GM19043 (cell line): ENCODE data around the gene SHROOM3.
"Not testable (repeated sequence)": the region's sequence is repeated elsewhere in the genome, so short reads cannot be mapped to it uniquely, and the experiment has no call there.

Experiments used
- ATAC-seq: cut with Tn5 transposase; IDR thresholded peaks from one replicate; pipeline ENCODE4 v1.9.1; 2021; ENCODE audit warnings: low read depth; ENCODE audit not compliant: unreplicated experiment

Gene SHROOM3

GRCh38 chr4:76434901-76435527 lies at the start of gene SHROOM3:
Gene SHROOM3 (plus strand): TSS chr4:76435229. CDS start chr4:76436053, 824 bp downstream.
- no peak for ATAC-seq

- no peak for ATAC-seq
Measured at GRCh38 chr4:76385974-76386373, 49.1 kb upstream of the SHROOM3 start.

- no peak for ATAC-seq
Measured at GRCh38 chr4:76386566-76387305, 48.3 kb upstream of the SHROOM3 start.

DNA sequence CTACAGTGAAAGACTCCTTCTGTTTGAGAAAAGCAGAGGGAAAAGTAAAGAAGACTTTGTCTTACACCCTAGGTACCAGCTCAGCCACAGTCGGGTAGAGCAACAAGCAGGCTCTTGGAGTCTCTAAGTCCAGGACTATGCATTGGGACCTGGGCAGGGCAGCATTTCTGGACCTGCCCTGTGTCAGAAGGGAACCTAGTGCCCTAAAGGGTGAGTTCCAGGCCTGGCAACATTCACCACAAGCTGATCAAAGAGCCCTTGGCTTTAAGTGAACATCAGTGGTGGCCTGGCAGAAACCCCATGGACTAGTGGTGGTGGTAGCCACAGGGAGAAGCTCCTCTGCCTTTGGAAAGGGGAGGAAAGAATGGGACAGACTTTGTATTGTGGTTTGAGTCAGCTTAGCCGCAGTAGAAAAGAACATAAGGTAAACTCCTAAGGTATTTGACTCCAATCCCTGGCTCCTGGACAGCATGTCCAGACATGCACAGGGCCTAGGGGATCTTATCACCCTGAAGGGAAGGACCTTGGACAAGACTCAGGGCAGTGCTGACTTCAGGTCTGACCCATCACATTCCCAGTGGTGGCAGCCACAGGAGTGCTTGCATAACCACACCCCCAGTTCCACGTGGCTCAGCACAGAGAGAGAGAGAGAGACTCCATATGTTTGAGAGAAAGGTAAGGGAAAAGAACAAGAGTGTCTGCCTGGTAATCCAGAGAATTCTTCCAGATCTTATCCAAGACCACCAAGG lies 46.7 kb upstream of the SHROOM3 start:
- ATAC-seq: no peak

DNA sequence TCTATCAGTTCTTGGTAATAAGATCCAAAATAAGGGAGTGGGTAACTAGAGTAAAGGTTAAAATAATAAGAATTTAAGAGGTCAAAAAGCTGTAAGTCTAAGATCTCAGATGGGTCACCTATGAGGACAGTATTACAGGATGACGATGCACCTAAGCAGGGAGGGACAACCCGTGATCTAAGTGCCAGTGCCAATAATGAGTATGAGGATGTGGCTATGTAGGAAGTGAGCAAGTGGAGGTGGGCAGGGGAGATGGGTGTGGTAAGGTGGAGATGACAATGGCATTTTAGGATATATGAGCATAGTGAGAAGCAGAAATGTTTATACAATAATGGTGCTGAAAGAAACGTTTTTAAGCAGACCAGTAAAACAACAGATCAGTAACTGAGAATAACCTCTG lies 33.4 kb upstream of the SHROOM3 start:
- no peak for ATAC-seq

- no peak for ATAC-seq
Measured at GRCh38 chr4:76406081-76406480, 28.9 kb upstream of the SHROOM3 start.

GRCh38 chr4:76407440-76408119 lies 27.4 kb upstream of the SHROOM3 start:
- no peak for ATAC-seq

DNA sequence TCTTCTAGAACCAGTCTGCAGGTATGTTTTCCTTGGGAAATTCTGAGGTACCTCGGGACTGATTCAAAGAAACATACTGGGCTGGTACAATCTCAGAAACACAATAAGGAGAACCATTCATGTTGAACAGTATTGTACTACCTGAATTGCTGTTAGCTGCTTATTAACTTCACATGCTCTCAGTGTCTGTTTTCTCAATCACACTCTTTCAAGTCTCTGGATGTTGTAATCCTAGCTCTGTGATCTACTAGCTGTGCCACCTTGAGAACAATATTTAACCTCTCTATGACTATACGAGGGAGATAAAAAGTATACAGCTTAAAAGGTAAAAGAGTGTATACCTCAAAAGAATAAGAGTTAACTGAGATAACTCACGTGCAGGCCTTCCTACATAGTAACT lies 24.4 kb upstream of the SHROOM3 start:
- no peak for ATAC-seq

GRCh38 chr4:76420188-76420761 lies 14.8 kb upstream of the SHROOM3 start:
- ATAC-seq: no peak

GRCh38 chr4:76420762-76421581 lies 14.1 kb upstream of the SHROOM3 start, which contains the start of gene CCDC158:
Gene CCDC158 (minus strand): TSS chr4:76421141. CDS start chr4:76403207, 17,934 bp downstream.
- no peak for ATAC-seq

DNA sequence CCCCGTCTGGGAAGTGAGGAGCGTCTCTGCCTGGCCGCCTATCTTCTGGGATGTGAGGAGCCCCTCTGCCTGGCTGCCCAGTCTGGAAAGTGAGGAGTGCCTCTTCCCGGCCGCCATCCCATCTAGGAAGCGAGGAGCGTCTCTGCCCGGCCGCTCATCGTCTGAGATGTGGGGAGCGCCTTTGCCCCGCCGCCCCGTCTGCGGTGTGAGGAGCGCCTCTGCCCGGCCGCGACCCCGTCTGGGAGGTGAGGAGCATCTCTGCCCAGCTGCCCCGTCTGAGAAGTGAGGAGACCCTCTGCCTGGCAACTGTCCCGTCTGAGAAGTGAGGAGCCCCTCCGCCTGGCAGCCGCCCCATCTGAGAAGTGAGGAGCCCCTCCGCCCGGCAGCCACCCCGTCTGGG lies 11.9 kb upstream of the SHROOM3 start:
- ATAC-seq: not testable (repeated sequence)

GRCh38 chr4:76426272-76426671 lies 8.8 kb upstream of the SHROOM3 start:
- ATAC-seq: no peak

DNA sequence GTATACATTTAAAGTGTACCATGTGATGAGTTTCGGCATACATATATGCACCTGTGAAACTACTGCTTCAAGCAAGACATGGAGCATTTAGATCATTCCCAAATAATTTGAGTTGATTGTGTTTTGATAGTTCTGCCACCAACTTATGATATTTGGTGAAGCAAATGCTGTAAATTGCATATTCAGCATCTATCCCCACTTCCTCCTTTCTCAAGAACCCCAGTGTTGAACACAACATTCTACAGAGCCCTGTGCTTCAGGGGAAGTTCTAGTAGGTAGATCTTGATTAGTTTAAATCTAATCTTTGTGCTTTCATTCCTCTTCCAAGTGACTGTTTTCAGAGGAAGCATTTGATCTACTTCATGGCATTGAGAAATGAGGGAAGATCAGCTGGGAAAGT lies 5.4 kb upstream of the SHROOM3 start:
- no peak for ATAC-seq

DNA sequence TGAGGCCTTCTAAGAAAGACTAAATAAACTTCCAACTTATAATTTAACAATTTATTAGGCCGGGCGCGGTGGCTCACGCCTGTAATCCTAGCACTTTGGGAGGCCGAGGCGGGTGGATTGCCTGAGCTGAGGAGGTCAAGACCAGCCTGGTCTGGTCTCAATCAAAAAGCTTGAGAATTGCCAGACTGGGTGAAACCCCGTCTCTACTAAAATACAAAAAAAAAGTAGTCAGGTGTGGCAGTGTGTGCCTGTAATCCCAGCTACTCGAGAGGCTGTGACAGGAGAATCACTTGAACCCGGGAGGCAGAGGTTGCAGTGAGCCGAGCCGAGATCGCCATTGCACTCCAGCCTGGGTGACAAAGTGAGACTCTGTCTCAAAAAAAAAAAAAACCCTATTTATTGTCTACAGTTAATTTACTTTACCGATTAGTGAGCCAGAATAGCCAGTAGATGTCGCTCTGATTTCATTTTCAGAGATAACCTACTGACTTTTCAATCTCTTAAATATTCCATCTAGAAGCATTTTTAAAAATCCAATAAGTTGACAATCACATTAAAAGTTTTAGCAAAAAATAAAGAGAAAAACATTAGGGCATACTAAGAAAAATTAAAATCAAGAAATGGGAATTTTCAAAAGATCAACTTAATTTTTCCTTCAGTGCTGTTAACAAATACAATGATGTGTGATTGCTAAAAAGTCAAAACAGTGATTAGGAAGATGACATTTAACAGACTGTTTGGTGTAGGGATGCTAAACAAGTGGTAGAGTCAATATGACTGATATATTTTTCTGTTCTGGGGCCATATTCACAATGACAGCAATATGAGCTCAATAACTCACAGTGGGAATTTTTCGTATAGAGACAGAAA lies 4.3 kb upstream of the SHROOM3 start:
- no peak for ATAC-seq

DNA sequence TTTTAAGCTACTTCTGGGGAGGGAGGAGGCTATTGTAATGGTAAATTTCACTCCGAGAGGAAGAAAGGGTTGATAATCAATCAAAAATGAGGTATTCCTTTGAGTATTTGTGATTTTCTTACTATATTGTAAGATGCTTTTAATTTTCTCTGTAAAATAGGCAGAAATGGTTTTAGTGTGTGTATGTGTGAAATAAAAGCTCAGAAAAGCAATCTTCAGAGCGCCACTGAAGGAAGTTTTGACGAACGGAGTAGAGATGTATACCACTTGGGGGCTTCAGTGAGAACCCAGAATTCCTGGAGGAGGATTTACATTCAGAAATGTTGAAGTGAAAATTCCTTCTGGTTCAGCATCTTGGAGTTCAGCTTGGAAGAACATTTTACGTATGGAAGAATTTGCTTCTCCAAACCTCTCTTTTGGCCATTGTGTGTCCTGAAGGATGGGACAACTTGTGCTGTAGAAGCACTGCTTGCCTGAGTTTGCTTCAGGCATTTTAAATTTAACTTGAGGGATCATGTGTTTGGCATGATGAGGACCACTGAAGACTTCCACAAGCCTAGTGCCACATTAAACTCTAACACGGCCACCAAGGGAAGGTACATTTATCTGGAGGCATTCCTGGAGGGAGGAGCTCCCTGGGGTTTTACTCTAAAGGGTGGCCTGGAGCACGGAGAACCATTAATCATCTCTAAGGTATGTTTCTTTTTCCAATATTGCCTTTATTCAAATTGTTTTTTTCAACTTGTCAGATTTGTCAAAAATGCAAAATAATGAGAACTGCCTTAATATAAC lies 695 bp downstream of the SHROOM3 start:
- no peak for ATAC-seq

DNA sequence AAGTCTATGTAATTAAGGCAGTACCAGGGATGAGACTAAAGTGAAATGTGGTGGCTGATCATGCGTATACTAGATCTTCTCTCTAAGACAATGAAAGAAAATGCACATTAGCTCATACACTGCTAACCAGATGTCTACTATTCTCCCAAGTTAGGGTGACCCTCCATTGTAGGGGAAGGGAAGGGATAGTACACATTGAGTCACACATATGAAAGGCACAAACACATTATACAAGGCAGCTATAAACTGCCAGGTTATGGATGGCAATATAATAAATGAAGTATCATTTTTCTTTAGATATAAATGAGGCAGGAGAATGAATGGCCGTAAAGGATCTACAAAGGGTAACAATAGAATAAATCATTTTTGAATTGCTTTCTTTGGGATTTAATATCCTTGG lies 4.5 kb downstream of the SHROOM3 start:
- no peak for ATAC-seq

DNA sequence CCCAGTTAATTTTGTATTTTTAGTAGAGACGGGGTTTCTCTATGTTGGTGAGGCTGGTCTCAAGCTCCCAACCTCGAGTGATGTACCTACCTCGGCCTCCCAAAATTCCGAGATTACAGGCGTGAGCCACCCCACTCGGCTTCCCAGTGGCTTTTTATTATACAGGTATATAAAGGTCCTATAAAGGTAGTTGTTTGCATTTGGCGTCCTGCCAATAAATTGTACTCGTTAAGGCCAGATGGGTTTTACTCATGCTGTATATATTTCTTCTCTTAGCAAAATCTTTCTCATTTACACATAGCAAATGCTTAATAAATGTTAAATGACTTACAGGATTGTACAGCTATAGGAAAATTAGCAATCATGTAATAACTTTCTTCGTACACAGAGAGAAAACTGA lies 6.9 kb downstream of the SHROOM3 start:
- ATAC-seq: no peak

DNA sequence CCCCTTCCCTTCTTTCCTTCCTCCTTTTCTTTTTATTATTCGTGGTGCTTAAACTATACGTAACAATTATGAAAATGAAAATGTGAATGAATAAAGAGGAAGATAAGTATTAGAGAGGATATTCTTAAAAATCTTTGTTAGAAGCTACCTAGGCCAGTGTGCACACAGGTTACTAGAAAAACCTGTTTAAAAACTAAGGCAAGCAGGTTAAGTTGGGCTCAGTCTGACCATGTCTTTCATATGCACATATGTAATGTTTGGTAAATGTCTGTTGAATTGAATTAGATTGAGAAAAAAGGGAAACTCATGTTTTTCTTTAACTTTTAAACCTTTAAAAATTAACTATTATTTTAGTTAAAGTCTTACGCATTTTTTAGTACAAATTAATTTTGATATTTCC lies 7.8 kb downstream of the SHROOM3 start:
- ATAC-seq: no peak
